Measurements from ENCODE around the gene RAB1A. TPM values are rescaled to one million over a fixed set of nuclear protein-coding genes. Genes with fewer than 3 reads are reported as not detected.

RAB1A gene
- total RNA-seq, 1 donor from 2014 or later, result 259 TPM

- TF ChIP-seq CTCF (IDR thresholded peaks at IDR 0.05; ENCODE audit: insufficient read depth, low read depth, low read length), result no peak
- TF ChIP-seq EZH2 (IDR thresholded peaks at IDR 0.05; ENCODE audit: insufficient read depth, low read length), result no peak
- Histone ChIP-seq H3K79me2 (ENCODE audit: insufficient read depth, low read length) (peaks cover 24% of the 10 kb centered on the region), H3K4me1 (ENCODE audit: insufficient read depth, low read length) (peaks cover 9% of the 10 kb centered on the region), H3K4me2 (ENCODE audit: low read length) (peak within 1 kb of the TSS; percentile 86), H4K20me1 (ENCODE audit: insufficient read depth, low read length) (peaks cover 35% of the 10 kb centered on the region), H3K9ac (ENCODE audit: low read length) (peak within 1 kb of the TSS; percentile 80), H3K27ac (ENCODE audit: low read depth, low read length) (peak within 1 kb of the TSS; percentile 62), H2AFZ (ENCODE audit: low read depth, low read length) (peak within 1 kb of the TSS; percentile 89), H3K9me3 (ENCODE audit: insufficient read depth, low read depth, low read length) (no peaks in the 10 kb centered on the region), H3K4me3 (ENCODE audit: insufficient read depth, low read depth, low read length) (peak within 1 kb of the TSS; percentile 79), H3K36me3 (ENCODE audit: insufficient read depth, low read length) (no peaks in the 10 kb centered on the region), H3K27me3 (ENCODE audit: insufficient read depth, low read length) (no peaks in the 10 kb centered on the region)
- Mint-ChIP-seq H3K9me3 (ENCODE audit: unreplicated experiment) (peaks cover 4% of the 10 kb centered on the region), H3K27me3 (ENCODE audit: low read depth, unreplicated experiment) (peaks cover 7% of the 10 kb centered on the region), H3K36me3 (ENCODE audit: low read depth, unreplicated experiment) (peaks cover 2% of the 10 kb centered on the region), H3K4me3 (ENCODE audit: unreplicated experiment) (peak within 1 kb of the TSS; percentile 95), H3K4me1 (ENCODE audit: low read depth, unreplicated experiment) (peaks cover 8% of the 10 kb centered on the region), H3K27ac (ENCODE audit: unreplicated experiment) (peak within 1 kb of the TSS; percentile 67)
- FAIRE-seq (peak; percentile 32), DNase-seq (ENCODE audit: low read depth) (peak; percentile 90)
These were observed 73.5 kb downstream of the RAB1A start, which contains the start of gene CEP68 for GRCh38 chr2:65056215-65057053. Gene CEP68 (plus strand): TSS chr2:65056416. CDS start chr2:65069445, 13,029 bp downstream.

- Mint-ChIP-seq H3K4me3 (ENCODE audit: unreplicated experiment) (peak overlapping the region; percentile 95), H3K4me1 (ENCODE audit: low read depth, unreplicated experiment) (peaks cover 8% of the 10 kb centered on the region), H3K36me3 (ENCODE audit: low read depth, unreplicated experiment) (peaks cover 2% of the 10 kb centered on the region), H3K27me3 (ENCODE audit: low read depth, unreplicated experiment) (peaks cover 7% of the 10 kb centered on the region), H3K9me3 (ENCODE audit: unreplicated experiment) (peaks cover 4% of the 10 kb centered on the region), H3K27ac (ENCODE audit: unreplicated experiment) (peak overlapping the region; percentile 67)
- Histone ChIP-seq H4K20me1 (ENCODE audit: insufficient read depth, low read length) (peaks cover 28% of the 10 kb centered on the region), H3K4me2 (ENCODE audit: low read length) (peak overlapping the region; percentile 86), H3K79me2 (ENCODE audit: insufficient read depth, low read length) (peaks cover 23% of the 10 kb centered on the region), H3K4me1 (ENCODE audit: insufficient read depth, low read length) (peaks cover 9% of the 10 kb centered on the region), H2AFZ (ENCODE audit: low read depth, low read length) (peak overlapping the region; percentile 89), H3K9ac (ENCODE audit: low read length) (peak overlapping the region; percentile 80), H3K27me3 (ENCODE audit: insufficient read depth, low read length) (no peaks in the 10 kb centered on the region), H3K9me3 (ENCODE audit: insufficient read depth, low read depth, low read length) (no peaks in the 10 kb centered on the region), H3K4me3 (ENCODE audit: insufficient read depth, low read depth, low read length) (peak overlapping the region; percentile 79), H3K27ac (ENCODE audit: low read depth, low read length) (no peak overlapping the region), H3K36me3 (ENCODE audit: insufficient read depth, low read length) (no peaks in the 10 kb centered on the region)
- FAIRE-seq, result no peak
- DNase-seq (ENCODE audit: low read depth), result no peak
- TF ChIP-seq EZH2 (IDR thresholded peaks at IDR 0.05; ENCODE audit: insufficient read depth, low read length) (no peak), CTCF (IDR thresholded peaks at IDR 0.05; ENCODE audit: insufficient read depth, low read depth, low read length) (no peak)
These were observed 74.3 kb downstream of the RAB1A start for GRCh38 chr2:65055422-65056214.

All from astrocyte (in vitro differentiated cells and primary cell).